HG02885 (cell line): ENCODE data around the gene TEX2.
A peak's percentile ranks its signal among the peaks of the same experiment; 100 is the strongest.
"Not testable (repeated sequence)": the region's sequence is repeated elsewhere in the genome, so short reads cannot be mapped to it uniquely, and the experiment has no call there.

Experiments used
- ATAC-seq: cut with Tn5 transposase; IDR thresholded peaks from one replicate; pipeline ENCODE4 v1.9.1; 2021; ENCODE audit warnings: mild to moderate bottlenecking; ENCODE audit not compliant: unreplicated experiment, poor library complexity

Gene TEX2

DNA sequence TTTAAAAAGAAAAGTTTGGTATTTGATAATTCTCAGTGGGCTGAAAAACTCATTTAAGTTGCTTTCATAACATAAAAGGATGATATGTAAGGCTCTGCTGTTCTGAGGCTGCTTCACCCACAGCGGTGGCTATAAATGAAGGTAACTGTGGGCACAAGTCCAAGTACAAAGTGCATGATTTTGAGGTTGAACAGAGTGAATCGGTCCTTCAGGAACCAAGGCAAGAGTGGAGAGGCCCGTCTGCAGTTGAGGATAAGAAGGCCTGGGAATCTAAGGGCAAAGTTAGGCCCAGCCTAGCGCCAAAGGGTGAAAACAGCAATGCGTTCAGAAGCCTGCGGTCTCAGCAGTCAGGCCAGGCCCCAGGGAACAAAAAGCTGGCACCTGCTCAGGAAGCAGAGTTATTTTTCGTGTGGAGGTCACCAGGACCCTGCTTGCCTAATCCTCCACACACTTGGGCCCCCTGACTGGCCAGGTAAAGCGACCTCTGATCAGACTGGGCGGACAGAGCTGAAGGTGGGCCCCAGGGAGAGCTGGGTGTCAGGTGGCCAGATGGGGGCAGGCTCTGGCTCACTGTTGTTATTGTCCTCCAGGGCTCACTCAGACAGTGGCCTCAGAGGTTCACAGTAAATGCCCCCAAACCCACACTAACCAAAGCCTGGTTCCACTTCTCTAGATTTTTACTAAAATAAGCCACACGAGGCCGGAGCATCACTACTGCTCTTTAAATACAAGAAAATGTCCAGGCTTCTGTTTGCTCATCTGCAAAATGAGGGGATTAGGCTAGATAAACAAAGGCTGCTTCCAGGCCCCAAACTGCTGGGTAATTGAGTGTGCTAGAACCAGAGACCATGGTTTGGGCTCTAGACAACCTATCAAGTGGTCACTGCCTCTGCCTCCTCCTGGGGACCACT is 46.5 kb downstream of the TEX2 start:
- ATAC-seq = peak; percentile 66

DNA sequence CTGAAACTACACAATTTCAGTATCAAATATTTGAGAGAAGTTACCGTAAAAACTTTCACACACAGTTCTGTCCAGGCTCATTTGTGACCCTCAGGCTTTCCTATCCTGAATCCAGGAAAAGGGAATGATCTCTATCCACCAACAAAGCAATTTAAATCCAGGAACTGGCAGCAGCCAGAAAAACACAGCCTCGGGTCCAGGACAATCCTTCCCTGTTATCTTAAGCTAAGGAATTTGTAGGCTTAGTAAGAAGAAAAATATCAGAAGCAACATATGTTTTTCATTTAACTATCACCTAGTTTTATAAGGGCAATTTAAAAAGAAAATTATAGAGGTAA is 47.1 kb downstream of the TEX2 start:
- no peak for ATAC-seq

DNA sequence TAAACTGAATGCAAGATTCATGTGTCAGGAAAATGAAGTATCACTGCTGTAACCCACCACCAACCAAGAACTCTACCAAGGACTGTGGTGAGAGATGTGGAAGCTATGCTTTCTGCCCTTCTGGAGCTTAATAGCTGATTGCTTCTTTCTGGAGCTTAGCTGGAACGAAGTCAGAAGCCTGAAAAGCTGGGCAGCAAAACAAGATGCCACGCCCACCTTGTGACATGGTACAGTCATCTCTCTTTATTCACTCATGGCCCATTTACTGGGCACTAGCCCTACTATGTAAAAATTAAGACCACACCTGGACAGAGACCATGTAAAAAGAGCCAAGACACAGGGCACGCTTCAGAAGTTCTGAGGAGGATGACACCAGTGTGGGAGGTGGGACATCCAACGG is 48.1 kb downstream of the TEX2 start:
- no peak for ATAC-seq

DNA sequence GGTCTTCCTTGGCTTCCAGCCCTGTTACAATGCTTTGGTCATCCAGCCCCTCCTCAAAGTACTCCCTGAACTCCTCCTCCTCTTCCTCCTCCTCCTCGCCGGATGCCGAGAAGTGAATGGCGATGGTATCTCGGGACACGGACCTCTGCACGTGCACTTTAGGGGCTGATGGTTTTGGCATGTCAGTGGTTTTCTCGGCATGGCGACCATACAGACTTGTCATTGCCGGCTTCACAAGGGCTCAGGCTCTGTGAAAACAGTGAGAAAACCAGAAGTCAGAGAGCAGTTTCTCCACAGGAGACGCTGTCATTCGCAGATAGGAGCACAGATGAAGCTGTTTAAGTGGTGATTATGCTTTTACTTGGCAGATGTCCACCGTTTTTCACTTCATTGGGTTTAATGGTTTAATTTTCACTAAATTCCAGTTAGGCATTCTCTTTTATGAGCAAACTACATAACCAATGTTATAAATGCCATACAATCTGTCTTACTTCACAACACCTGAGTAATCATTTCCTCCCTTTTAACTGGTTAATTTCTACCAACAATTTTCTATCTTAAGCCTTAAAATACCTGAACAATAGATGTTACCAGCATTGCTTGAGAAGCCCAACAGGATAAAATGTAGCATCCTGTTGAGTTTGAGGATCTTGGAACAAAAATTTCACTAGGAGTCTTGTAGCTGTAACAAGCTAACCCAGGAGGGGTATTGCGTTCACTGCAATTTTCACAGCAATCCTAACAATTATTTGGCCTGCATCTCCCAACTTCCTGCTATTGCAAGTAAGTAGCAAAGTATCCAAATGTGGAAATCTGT is 48.9 kb downstream of the TEX2 start:
- ATAC-seq = no peak

DNA sequence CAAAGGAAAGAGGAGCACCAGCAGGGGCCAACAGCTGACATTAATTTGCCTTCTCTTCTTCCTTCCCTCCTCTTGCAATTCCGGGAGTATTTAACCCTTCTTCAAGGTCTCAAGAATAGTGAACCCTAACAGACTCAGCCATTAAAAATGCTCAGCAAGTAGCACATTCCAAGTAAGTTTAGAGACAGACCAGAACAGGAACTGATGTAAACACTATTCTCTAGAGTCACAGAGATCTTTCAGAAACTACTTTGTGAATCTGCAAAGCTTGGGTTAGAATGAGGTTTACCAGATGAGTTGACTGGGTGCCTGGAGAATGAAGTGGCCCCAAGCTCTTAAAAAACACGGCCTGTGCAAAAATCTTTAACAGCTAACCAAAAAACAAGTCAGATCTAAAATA is 50.9 kb downstream of the TEX2 start:
- no peak for ATAC-seq

DNA sequence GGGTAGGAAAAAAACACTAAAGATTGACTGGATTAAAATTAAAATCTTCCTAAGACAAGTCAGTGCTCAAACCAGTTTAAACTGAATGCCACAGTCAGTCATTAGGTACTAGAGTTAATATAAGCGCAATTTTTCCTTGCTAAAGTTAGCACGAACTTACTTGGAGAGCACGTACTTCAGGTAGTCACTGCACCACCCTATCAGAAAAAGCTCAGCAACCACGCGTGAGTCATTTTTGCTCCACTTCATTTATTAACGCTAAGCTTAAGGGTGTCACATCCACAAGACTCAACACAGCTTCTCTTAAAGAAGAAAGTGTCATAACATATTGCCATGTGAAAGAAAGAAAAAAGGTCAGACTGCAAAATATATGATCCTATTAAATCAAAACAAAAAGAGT is 53.1 kb downstream of the TEX2 start:
- no peak for ATAC-seq

DNA sequence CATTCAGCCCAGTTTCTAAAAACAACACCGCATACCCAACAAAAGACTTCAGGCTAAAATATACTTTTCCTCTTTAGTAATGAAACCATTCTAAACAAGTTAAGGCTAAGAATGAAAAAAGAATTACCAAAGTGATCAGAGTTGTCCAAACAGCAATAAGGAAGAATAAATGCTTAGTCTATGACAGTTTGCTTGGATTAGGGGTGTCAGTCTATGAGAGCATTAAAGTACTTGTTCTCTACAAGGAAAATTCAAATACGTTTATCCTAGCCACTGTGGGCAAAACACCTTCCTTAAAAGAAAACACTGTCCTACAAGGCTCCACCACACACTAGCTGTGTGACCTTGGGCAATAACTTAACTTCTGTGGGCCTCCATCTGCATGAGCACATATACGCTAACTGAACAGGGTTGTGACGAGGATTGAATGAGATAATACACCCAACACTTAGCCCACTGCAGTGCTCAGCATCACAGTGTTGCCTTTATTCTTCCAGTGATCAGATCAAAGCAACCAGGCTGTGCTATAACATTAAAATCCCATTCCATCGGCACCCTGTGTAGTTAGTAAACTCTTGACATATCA is 53.6 kb downstream of the TEX2 start:
- no peak for ATAC-seq

DNA sequence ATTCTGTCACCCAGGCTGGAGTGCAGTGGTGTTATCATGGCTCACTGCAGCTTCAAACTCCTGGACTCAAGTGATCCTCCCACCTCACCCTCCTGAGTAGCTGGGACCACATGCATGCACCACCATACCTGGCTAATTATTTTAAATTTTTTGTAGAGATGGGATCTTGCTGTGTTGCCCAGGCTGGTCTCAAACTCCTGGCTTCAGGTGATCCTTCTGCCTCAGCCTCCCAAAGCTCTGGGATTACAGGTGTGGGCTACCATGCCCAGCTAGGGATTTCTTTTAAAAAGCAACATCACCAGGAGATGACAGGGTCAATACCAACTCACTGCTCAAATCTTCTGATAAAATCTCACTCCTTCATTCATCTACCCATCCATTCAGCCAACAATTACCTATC is 54.4 kb downstream of the TEX2 start:
- not testable (repeated sequence) for ATAC-seq

DNA sequence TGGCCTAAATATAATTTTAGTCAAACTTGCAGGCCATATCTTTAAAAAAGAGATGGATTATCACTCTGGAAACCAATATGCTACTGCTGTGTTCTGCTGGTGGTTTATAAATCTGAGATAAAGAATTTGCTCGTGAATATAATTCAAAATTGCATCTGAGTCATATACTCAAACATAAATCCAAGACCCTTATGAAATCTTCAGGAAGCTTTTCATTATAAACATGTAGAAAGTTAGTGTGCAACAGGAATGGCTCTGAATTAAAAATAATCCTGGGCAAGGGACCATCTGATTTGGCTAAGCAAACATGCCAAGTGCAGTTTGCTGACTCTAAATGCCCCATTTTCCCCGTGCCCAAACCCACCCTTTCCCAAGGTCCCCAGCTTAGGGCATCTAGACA is 57.3 kb downstream of the TEX2 start:
- ATAC-seq = no peak

DNA sequence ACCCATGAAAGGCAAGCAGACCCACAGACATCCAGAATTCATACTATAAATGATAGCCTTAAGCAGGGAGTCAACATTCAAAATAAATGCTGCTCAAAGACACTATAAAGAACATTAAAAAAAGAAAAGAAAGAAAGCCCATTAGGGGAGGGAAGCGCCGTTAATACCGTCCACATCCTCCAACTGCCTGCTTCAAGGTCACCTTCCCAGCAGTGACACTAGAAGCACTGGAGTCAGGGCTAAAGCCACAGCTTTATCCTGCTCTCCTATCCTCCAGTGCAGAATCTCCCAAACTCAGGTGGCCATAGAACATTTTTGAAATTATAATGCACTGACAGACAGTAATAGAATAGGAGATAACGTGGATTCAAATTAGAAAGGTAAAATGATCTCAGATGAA is 59.4 kb downstream of the TEX2 start:
- ATAC-seq = no peak

DNA sequence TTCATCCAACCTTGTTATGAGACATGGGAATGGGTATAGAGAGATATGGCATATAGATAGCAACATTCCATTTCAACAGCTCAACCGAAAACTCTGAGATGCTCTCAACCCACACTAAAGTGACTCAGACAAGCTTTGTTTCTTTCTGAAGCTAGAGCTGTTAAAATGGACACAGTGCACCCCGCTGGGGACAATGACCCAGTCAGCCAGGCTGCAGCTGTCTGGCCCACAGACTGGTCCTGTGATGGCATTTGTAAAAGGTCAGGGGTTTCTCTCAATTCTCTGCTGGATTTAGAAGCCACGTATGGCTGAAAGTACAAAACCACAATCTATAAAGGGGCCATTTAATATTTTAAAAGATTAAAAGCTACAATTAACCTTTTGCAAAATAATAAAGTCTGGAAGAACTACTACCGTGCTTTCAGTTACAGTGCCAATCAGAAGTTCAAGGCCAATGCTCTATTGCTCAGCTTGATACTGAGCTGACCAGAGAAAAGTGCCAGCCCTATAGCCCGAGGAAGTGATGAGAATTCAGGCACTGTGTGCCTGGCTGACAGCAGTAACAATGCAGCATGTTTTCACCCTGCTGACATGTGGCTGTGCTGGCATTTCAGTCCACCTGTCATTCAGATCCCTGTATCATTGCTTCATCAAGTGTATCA is 60.2 kb downstream of the TEX2 start:
- no peak for ATAC-seq

DNA sequence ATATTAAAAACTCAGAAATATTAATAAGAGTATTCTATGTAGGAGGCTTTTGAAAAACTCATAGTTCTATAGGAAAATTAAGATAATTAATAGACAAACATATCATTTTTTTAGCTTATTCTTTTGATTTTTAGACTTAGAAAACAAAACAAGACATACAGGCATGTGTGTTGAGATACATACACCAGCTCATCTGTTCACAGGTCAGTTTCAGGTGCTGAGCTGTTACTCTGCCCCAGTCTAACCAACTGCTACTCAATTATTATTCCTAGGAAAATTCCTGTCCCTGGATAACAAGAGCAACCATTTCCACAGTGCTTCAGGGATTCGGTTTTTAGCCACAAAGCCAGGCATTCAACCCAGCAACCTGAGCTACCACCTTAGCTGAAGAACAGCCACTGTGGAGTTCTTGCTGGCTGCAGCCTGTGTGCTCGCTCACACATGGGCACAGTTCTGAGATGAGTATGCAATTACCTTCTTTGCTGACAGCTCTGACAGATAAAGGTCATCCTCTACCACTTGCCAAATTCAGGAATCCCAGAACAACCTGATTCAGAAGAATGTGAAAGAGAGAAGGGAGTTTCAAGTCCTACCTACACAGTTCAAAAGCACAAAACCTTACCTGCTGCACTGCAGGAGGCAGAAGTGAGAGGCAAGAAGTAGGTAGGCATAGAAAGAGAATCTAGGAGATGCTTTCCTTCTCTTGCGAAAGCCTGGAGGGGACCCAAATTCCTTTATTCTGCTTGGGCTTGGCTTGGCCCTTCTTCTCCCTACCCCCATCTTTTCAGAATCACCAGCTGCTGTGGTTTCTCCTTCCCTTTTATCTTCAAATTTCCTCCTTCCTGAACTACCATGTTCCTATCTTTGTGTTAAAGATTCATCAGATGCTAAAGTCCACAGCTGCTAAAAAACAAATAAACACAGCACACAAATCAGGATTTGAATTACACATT is 62.7 kb downstream of the TEX2 start:
- no peak for ATAC-seq

DNA sequence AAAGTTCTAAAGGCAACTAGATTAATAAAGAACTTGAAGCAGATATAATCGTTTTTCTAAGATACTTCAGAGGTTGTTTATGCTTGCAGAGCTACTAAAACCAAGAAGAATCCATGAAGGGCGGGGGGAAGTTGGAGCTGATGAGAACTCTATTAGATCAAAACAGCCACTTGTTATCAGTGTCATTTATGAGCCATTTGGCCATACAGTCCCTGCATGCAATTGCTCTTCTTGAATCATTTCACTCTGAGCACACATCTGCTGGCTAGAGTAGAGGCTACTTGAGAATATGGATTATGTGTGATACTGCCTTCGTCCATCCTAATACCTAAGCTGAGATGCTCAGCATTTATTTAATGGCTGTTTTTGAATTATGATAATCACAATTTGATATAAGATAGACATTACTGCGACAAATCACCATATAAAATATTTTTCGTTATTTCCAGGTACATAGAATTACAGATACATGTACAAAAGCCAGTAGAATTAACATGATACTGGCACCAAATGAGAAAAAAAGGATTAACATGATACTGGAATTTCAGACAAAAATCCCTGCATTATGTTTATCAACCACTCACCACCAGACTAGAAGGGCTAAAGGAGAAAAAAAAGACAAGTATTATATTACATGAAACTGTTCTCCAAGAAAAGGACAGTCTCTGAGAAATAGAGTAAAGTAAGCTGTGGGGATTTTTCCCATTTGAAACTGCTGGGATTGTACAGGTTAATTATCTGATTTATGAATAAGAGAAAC is 64.5 kb downstream of the TEX2 start:
- ATAC-seq = no peak

DNA sequence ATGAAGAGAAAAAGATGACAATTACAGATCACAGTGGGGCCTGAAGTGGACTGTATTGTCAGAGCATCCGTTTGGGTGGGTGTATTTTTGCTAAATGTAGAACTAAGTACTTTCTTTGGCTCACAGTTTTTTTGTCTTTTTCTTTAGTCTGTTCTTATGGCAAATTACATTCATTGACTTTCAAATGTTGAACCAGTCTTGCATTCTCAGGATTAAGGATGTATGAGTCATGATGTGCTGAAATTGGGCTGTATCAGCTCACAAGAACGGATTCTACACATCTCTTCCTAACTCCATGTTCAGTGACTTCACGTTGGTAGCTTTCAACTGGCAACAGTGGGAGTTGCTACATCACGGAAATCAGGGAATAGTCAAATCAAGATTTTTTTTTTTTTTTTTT is 66.5 kb downstream of the TEX2 start:
- no peak for ATAC-seq

DNA sequence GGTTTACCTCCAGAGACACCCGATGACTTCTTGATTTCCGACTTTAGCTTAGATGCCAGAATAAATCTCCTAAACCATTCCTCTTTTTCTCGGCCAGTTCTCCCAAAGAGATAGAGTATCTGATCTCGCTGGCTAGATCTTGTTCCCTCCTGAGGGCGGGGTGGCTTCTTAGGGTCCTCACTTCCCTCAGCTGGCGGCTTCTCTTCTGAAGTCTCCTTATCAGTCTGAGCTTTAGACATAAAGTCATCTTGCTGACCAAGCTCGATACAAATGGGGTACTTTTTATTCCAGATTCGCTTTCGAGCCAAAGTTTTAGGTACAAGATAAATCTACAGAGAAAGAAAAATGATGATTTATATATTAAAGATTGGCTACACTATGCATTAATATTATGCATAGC is 69.5 kb downstream of the TEX2 start:
- ATAC-seq = no peak

DNA sequence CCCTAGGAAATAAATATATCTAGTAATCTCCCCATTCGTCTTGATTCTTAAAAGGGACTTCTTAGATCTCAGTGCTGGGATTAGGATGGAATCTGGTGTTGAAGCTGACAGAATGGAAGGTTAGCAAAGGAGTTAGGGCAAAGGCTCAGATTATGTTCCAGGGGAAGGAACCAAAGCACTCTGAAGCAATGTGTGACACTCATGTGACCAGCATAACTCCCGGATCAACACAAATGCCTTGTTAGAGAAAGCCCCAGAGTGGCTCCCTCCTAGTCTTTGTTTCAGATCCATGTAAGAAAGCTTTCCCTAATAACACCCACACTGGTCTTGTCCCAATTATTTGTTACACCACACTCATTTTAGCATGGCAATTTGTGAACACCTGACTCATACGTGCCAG is 70.5 kb downstream of the TEX2 start:
- ATAC-seq = no peak

DNA sequence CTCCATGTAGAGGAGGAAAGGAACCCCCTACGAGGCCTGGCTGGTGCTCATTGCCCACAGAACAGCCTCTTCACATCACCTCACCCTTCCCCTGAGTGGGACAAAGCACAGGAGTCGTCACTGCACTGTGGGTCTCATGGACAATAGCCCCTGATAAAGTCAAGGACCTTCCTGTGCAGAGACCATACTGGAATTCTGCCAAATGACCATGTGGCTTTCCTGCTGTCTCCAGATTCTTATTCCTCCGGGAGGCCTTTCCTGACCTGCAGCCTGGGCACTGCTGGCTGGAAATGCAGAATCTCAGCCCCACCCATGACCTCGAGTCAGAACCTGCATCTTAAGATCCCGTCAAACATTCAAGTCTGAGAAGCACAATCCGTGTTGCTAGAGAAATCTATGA is 72.6 kb downstream of the TEX2 start:
- no peak for ATAC-seq

DNA sequence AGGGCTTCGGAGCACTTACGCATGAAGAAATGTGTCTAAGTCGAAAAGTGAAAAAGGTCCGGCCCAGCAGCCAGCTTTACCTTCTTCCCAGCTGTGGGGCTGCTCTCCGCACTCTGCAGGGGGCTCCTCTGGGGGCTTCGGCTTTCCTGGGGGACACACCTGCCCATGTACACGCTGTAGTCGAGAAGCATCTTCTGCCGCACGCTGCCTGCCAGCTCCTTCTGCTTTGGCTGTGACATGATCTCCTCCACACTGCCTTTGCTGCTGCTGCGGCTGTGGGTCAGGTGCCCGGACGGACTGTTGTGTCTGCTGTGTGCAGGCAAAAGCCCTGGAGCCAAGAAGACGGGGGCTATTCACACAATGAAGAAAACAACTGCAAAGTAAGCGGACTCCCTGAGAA is 75.0 kb downstream of the TEX2 start:
- ATAC-seq = no peak
